HG03442 (cell line): ENCODE data around the gene KLHL24.
A peak's percentile ranks its signal among the peaks of the same experiment; 100 is the strongest.
"Not testable (repeated sequence)": the region's sequence is repeated elsewhere in the genome, so short reads cannot be mapped to it uniquely, and the experiment has no call there.

Experiments
- ATAC-seq: cut with Tn5 transposase; IDR thresholded peaks from one replicate; pipeline ENCODE4 v1.9.1; 2021; ENCODE audit warnings: mild to moderate bottlenecking, moderate library complexity; ENCODE audit not compliant: unreplicated experiment

The KLHL24 gene

DNA sequence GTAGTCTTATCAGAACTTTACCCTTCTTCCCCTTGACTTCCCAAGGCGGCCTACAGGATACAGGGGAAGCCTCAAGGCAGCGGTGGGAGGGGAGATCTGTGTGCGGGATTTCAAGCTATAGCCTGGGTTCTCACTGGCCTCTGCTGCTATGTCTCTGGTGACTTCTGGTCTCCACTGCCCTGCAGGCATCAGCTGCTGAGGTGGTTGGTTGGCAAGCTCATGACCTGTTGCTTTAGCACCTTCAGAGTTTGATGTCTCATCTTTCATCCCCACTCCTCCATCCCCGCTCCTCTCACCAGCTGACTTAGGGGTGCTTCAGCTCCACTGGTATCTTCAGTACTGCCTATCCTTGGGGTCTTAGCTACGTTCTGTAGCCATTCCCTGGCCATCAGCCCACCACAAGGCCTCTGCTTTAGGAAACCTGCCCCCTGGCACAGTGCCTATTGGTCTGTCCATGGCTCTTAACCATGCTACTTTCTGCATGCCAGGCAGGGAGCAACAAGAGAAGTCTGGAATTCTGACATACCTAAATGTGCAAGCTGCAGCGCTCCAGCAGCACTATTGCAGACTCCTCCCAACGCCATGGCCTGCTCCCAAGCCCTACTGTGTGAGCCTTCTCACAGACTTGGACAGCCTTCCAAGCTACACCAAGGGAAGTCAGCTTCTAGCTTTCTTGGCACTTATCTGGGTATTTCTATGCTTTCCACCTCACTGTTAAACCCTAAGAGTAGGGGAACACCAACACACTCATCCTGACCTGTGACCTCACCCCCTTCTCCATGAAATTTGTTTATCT is 60.3 kb downstream of the KLHL24 start:
- no peak for ATAC-seq

DNA sequence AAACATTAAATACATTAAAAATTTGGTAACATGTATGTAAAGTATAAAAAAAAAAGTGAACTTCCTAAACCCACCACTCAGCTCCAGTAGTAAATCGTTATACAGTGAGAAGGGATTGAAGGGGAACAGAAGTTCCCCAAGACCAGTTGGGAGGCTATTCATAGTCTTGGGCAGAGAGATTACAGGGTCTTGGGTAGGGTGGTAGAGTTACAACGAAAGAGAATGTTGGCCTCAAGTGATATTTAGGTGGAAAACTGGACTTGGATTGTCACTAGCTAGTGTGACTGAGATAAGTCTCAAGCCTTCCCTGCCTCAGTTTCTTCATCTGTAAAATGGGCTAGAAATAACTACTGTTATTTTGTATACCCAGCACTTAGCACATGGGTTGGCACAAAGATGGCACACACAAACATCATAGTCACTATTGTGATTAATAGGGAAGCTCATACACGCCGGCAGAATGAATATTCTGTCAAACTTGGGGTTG is 61.7 kb downstream of the KLHL24 start:
- ATAC-seq, result no peak

DNA sequence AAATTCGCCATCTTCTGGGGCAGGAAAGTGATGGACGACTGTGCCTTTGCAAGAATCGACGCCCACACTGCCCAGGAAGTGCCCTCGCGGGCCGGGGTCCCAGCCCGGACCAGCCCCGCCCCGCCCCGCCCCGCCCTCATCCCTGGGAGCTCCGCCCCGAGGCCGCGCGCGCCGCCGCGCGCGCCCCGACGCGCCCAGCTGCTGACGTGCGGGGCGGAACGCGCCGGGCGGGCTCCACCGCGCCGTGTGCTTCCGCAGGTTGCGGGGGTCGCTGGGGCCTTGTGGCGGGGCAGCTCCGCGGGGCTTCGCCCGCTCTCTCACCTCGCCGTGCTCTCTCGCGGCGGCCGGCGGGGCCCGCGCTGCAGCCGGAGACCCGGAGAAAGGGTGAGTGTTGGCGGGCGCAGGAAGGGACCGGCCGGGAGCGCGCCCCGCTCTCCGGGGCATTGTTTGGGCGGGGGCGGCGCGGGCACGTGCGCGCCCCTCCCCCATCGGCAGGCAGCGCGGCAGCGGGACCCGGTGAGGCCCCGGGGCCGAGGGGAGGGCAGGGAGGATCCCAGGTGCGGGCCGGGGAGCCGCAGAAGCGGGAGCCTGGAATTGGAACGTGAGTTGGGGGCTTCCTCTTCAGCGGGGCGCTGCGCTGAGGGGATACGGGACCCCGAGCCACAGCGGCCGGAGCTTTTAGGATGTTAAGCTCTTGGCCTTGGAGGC is 62.3 kb downstream of the KLHL24 start, which contains the start of gene YEATS2:
Gene YEATS2 (plus strand): TSS at position 188 of the 708 bp plus-strand sequence. CDS start 17,366 bp downstream, outside the sequence.
- peak; percentile 83 for ATAC-seq

GRCh38 chr3:183698318-183698751 is 62.9 kb downstream of the KLHL24 start:
- peak; percentile 9 for ATAC-seq

- ATAC-seq, result no peak
These were observed 63.3 kb downstream of the KLHL24 start for GRCh38 chr3:183698756-183699155.

- no peak for ATAC-seq
These were observed 64.0 kb downstream of the KLHL24 start for GRCh38 chr3:183699238-183699947.

DNA sequence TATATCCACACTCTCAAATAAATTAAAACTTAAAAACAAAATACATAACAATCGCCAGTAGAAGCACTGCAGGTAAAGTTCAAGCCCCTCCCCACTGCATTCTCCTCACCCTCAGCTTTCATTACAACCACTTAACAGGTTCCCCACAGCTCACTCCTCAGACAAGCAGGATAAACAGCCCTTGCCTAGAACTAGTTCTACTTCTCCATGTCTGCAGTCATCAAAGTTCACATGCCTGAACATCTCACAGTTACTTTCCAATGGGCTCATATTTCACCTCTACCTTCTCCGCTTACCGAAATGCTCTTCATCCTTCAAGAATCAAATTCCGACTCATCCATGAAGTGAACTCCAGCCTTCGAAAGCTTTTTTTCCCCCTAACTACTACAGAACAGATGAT is 66.3 kb downstream of the KLHL24 start:
- no peak for ATAC-seq

- ATAC-seq, result not testable (repeated sequence)
These were observed 68.5 kb downstream of the KLHL24 start for GRCh38 chr3:183703892-183704291.

DNA sequence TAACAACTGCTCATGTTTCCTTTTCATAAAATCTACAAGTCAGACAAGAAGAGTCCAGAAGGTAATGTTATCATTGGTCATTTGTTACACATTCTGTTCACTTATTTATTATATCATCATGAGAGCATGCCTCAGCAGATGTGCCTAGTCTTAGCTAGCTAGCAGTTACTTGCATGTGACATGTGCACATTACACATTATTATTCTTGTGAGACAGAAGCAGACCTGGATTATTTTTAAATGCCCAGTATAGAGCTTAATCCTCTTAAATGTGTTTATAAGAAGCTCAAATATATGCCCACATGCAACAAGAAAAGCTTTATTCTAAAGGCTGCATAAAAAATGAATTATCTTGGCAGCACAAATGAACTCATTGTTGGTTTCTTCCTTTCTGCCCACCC is 74.8 kb downstream of the KLHL24 start:
- no peak for ATAC-seq

DNA sequence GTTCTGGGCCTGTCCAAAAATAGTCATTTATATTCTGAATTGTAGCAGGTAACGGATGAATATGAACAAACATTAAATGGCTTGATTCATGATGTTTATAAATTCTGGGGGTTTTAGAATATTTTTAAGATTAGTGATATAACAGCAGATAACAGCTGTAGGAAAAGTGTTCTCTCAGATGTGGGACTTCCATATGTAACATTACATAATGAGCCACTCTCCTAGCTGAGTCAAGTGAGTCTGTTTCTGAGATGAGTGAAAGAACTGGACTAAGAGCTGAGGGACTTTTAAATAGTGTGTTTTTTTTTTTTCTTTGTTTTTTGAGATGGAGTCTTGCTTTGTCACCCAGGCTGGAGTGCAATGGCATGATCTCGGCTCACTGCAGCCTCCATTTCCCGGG is 76.1 kb downstream of the KLHL24 start:
- ATAC-seq, result no peak

DNA sequence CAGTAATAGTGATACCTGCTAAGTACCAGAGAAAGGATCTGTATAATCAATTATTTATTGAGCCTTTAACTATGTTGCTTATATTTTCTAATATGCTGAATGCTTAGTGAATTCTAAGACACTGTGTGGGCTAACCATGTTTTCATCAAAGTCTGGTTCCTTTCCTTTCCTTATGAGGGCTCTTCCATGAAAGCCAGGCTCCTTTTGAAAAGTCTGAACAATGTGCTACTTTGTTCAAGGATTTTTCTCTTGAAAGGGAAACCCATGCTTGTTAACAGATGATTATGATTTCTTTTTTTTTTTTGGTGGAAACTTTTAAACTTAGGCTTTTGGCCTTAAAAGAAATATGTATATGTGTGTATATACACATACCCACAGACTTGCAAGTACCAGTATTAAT is 79.2 kb downstream of the KLHL24 start:
- ATAC-seq, result no peak

DNA sequence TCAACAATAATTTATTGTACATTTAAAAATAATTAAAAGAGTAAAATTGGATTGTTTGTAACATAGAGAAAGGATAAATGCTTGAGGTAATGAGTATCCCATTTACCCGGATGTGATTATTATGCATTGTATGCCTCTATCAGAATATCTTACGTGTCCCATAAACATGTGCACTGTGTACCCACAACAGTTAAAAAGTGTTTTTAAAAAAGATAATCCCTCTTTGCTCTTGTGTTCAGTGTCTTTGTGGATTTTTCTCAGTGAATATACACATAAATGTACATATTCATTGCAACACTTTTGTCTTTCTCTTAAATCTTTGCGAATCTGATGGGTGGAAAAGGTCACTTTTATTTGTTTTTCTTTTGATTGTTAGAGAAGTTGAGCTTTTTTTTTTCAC is 82.6 kb downstream of the KLHL24 start:
- ATAC-seq, result no peak

- ATAC-seq, result no peak
These were observed 90.0 kb downstream of the KLHL24 start for GRCh38 chr3:183725387-183725786.

DNA sequence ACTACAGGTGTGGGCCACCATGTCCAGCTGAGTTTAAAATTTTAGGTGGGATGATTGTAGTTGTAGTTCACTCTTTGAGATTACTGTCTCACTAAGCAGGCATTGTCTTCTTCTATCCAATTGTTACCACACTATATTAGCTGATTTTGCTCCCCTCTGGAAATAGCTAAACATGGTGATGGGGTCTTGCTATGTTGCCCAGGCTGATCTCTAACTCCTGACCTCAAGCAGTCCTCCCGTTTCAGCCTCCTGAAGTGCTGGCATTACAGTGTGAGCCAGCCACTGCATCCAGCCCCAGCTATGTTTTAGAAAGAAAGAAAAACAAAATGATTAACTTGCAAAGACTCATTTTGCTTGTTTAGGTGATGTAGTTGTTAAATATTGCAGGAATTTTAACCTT is 92.8 kb downstream of the KLHL24 start:
- no peak for ATAC-seq

GRCh38 chr3:183730361-183730760 is 94.9 kb downstream of the KLHL24 start:
- no peak for ATAC-seq

DNA sequence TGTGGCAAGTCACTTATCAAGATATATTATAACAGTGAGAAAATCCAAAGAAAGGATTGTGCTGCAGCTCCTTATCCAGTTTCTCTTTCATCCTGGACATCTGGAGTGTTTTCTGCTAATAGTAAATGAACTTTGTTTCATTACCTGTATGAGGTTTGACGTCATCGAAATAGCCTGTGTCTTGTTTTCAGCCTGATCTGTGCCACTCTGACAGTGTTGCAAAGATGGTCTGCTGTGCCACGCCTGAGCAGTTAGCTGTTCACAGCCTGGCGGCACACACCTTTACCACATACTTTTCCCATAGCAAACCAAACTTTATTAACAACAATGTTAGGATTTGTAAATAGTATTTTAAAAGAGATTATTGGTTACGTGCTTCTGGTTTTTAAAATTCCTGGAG is 96.2 kb downstream of the KLHL24 start:
- ATAC-seq, result no peak

GRCh38 chr3:183733553-183733952 is 98.1 kb downstream of the KLHL24 start:
- no peak for ATAC-seq
